ENCODE results near the gene ATG7. TPM values are rescaled to one million over a fixed set of nuclear protein-coding genes. Genes with fewer than 3 reads are reported as not detected.

The ATG7 gene
- total RNA-seq, 2 experiments from 2014 or later: 36.8 to 40.0 TPM

DNA sequence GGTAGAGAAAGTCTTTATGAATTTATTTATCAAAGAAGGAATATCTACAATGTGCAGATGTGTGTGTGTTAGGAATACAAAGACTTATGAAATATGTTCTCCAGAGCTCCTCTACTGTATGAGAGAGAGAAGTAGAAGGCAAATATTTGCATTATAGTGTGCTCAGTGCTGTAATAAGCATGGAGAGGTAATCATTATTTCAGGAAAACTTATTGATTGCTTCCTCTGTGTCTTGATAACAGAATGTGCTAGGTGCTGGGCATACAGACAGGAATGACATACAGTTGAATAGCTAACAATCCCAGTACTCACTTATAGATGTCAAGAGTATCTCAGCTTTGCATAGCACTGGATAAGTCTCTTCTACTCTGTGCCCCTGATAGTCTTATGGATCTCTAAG, 30.2 kb downstream of the ATG7 start:
- ChIA-PET POLR2A (no interaction called here), CTCF (interaction anchor here (1.1 to 2.3 kb wide), 3 partner anchors 32 to 64 kb away, joined by 3 to 7 read pairs (median 3); no protein-coding TSS in a partner anchor)
- H3K36me3 Mint-ChIP-seq (ENCODE audit: low read depth): peaks cover 67% of the 10 kb centered on the region
- H3K27ac Mint-ChIP-seq: no peak overlapping the region
- ATAC-seq: no peak
- H3K4me3 Mint-ChIP-seq: no peak overlapping the region
- no peaks in the 10 kb centered on the region for H3K27me3 Mint-ChIP-seq (ENCODE audit: low read depth)
- DNase-seq: no peak
- H3K4me1 Mint-ChIP-seq (ENCODE audit: low read depth): peaks cover 41% of the 10 kb centered on the region
- no peaks in the 10 kb centered on the region for H3K9me3 Mint-ChIP-seq (ENCODE audit: insufficient read depth)

DNA sequence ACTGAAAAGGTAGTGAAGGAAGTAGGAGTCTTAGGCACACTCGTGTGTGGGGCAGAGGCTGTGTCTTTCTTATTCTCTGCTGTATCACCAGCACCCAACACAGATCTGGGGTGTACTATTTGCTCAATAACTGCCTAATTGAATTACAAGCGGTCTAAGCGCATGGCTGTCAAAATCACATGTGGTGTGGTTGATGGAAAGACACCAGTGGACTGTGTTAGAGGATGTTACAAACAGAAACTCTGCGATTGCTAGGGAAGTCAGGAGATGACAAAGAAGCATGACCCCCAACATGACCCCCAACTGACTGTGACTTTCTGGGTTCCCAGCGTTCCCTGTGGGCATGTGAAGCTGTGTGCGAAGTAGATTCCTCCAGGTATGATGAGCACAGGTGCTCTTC, 32.0 kb downstream of the ATG7 start:
- Mint-ChIP-seq H3K4me3 (no peak overlapping the region), H3K4me1 (ENCODE audit: low read depth) (peaks cover 43% of the 10 kb centered on the region), H3K27me3 (ENCODE audit: low read depth) (no peaks in the 10 kb centered on the region), H3K9me3 (ENCODE audit: insufficient read depth) (no peaks in the 10 kb centered on the region), H3K36me3 (ENCODE audit: low read depth) (peaks cover 72% of the 10 kb centered on the region), H3K27ac (no peak overlapping the region)
- CTCF ChIA-PET: no interaction called here
- DNase-seq (no peak), ATAC-seq (no peak)
- POLR2A ChIA-PET: no interaction called here

DNA sequence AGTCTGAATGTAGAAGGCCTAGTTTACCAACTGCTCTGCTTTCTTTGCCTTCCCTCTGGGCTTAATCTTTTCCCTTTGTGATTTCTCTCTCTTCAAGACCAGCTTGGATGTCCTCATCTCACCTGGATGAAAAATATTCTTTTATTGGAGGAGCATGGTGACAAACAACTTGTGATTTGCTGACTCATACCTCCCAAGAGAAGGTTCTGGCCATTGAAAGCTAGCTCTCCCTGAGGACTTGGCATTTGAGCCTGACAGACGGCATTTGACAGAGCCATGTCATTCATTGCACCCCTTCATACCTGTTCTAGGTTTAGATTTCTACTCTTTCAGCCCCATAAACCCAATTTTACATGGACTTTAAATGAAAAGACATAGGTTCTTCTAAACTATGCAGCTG, 33.3 kb downstream of the ATG7 start:
- Mint-ChIP-seq H3K27ac (no peak overlapping the region), H3K36me3 (ENCODE audit: low read depth) (peaks cover 70% of the 10 kb centered on the region), H3K9me3 (ENCODE audit: insufficient read depth) (no peaks in the 10 kb centered on the region), H3K4me1 (ENCODE audit: low read depth) (peaks cover 39% of the 10 kb centered on the region), H3K27me3 (ENCODE audit: low read depth) (no peaks in the 10 kb centered on the region), H3K4me3 (no peak overlapping the region)
- POLR2A ChIA-PET: interaction anchor here (1.5 kb wide), 1 partner anchor 18 kb away, joined by 3 read pairs; no protein-coding TSS in a partner anchor
- CTCF ChIA-PET: interaction anchor here (1.1 to 2.5 kb wide), 4 partner anchors 9 to 69 kb away, joined by 4 to 18 read pairs (median 6); no protein-coding TSS in a partner anchor
- ATAC-seq (no peak), DNase-seq (no peak)

DNA sequence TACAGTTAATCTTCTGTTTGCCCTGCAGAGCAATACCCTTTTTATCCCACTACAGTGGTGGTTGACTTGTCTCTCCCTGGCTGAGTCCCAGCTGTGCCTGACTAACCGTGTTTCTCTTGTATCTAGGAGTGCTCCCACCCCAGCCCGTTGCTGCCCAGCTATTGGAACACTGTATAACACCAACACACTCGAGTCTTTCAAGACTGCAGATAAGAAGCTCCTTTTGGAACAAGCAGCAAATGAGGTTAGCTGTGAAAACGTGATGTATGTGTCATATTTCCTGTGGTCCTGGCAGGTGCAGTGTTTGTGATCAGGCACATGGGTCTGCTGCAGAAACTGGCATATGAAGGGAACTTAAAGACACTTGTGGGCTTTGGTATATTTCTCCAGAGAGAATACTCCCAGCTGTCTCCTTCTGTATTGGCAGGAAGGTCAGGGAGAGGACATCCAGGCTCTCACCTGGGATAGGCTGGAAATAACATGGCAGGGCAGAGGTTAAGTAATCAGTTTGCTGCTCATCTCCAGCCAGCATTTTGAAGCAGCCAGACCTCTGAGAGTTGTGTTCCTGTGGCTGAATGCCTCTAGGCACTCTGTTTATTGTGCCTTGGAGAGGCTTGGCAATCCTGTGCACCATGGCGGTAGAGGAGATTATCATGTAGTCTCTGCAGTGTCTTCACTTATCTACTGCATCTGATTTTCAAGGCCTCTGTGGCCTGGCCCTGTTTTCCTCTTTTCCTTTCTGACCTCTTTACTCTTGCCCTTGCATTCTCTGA, 34.8 kb downstream of the ATG7 start:
- no peaks in the 10 kb centered on the region for H3K9me3 Mint-ChIP-seq (ENCODE audit: insufficient read depth)
- peak overlapping the region; percentile 83 for H3K27ac Mint-ChIP-seq
- CTCF ChIA-PET: interaction anchor here (0.8 to 2.5 kb wide), 6 partner anchors 10 to 81 kb away, joined by 3 to 18 read pairs (median 6); partner anchors contain the start of gene ATG7
- H3K27me3 Mint-ChIP-seq (ENCODE audit: low read depth): no peaks in the 10 kb centered on the region
- H3K4me3 Mint-ChIP-seq: no peak overlapping the region
- peak; percentile 89 for ATAC-seq
- H3K4me1 Mint-ChIP-seq (ENCODE audit: low read depth): peaks cover 29% of the 10 kb centered on the region
- DNase-seq: peak; percentile 59
- H3K36me3 Mint-ChIP-seq (ENCODE audit: low read depth): peaks cover 67% of the 10 kb centered on the region
- POLR2A ChIA-PET: interaction anchor here (1.5 to 2.0 kb wide), 3 partner anchors 16 to 34 kb away, joined by 3 to 10 read pairs (median 8); partner anchors contain the start of gene ATG7

DNA sequence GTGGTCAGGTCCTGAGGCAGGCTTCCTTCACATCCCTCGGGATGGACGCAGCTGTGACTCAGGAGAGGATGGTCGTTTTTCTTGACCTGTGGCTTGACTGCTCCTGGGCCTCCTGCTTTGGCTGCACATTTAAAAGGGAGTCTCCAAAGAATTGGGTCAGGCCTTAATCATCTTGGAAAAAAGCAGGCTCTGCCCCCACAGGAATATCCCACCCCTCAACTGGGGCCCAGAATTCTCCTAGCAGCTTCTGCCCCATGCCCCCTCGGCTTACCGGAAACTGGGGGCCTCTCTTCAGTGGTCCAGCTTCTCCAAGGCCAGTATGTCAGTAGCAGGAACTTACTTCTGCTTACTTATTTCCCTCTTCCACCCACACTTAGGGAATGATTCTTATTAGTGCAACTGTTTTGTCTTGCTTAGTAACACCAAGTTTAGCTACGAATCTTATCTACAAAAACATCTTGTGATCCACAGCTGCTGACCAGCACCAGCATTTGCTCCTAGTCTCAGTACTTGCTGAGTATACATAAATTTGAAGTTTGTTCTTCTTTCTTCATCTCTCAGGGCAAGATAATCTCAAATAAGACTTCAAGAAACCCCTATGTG, 35.7 kb downstream of the ATG7 start:
- POLR2A ChIA-PET: interaction anchor here (1.9 to 2.0 kb wide), 2 partner anchors 19 to 35 kb away, joined by 8 to 10 read pairs; partner anchors contain the start of gene ATG7
- Mint-ChIP-seq H3K9me3 (ENCODE audit: insufficient read depth) (no peaks in the 10 kb centered on the region), H3K27me3 (ENCODE audit: low read depth) (no peaks in the 10 kb centered on the region), H3K36me3 (ENCODE audit: low read depth) (peaks cover 61% of the 10 kb centered on the region), H3K27ac (peak overlapping the region; percentile 83), H3K4me1 (ENCODE audit: low read depth) (peaks cover 29% of the 10 kb centered on the region), H3K4me3 (no peak overlapping the region)
- CTCF ChIA-PET: interaction anchor here (2.9 kb wide), 1 partner anchor 27 kb away, joined by 6 read pairs; no protein-coding TSS in a partner anchor
- no peak for DNase-seq
- no peak for ATAC-seq

DNA sequence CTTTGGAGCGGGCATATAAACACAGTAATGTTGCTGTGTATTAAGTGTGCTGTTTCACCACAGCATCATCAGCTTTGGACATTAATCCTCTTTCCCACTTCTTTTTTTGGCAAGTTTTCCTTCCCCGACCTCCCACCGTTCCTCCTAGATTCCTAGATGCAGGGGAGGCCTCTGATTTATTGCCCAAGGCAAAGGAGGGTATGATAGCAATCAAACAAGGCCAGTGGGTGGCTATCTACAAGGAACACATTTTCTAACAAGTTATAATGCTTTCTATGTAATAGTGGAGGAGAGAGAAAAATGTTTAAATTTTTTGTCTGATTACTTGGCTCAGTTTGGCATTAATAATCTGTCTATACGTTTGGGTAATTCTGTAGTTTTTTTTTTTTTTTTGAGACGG, 38.1 kb downstream of the ATG7 start:
- ChIA-PET POLR2A (no interaction called here), CTCF (interaction anchor here (1.2 to 2.9 kb wide), 2 partner anchors 23 to 24 kb away, joined by 3 to 6 read pairs; no protein-coding TSS in a partner anchor)
- no peak for DNase-seq
- H3K36me3 Mint-ChIP-seq (ENCODE audit: low read depth): peaks cover 59% of the 10 kb centered on the region
- peaks cover 24% of the 10 kb centered on the region for H3K4me1 Mint-ChIP-seq (ENCODE audit: low read depth)
- no peaks in the 10 kb centered on the region for H3K9me3 Mint-ChIP-seq (ENCODE audit: insufficient read depth)
- no peaks in the 10 kb centered on the region for H3K27me3 Mint-ChIP-seq (ENCODE audit: low read depth)
- no peak for ATAC-seq
- H3K4me3 Mint-ChIP-seq: no peak overlapping the region
- H3K27ac Mint-ChIP-seq: no peak overlapping the region

DNA sequence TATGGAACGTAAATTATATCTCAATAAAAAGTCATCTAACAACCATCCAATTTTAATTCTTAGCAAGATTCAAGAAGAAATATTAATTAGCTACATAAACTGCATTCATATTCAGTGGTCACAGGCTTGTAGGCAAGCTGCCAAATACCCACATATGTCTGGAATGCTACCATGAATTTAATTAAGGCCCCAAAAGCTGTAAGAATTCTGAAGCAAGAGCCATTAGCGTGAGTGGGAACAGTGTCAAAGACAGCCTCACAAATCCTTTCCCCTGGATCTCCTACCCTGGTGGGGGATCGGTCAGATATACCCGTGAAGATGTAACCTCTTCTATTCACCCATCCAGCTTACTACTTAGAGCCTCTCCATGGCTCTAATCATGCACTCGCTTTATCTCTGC, 40.0 kb downstream of the ATG7 start:
- H3K4me3 Mint-ChIP-seq: no peak overlapping the region
- no peak overlapping the region for H3K27ac Mint-ChIP-seq
- no peaks in the 10 kb centered on the region for H3K27me3 Mint-ChIP-seq (ENCODE audit: low read depth)
- peaks cover 6% of the 10 kb centered on the region for H3K4me1 Mint-ChIP-seq (ENCODE audit: low read depth)
- ATAC-seq (no peak), DNase-seq (no peak)
- peaks cover 59% of the 10 kb centered on the region for H3K36me3 Mint-ChIP-seq (ENCODE audit: low read depth)
- ChIA-PET CTCF (interaction anchor here (1.6 kb wide), 1 partner anchor 11 kb away, joined by 4 read pairs; no protein-coding TSS in a partner anchor), POLR2A (no interaction called here)
- H3K9me3 Mint-ChIP-seq (ENCODE audit: insufficient read depth): no peaks in the 10 kb centered on the region

DNA sequence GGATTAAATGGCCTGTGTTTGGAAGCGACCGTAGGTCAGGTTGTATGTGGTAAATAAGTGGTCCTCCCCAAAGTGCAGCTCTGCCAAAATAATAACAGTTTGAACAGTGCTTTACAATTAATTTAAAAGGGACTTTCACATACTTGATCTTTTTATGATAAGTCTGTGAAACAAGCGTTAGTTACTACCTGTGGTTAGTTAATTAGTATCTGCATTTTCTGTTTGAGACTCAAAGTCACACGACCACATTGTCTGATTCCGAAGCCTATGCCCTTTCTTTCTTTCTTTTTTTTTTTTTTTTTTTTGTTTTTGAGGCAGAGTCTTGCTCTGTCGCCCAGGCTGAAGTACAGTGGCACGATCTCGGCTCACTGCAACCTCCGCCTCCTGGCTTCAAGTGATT, 45.1 kb downstream of the ATG7 start:
- no peaks in the 10 kb centered on the region for H3K4me1 Mint-ChIP-seq (ENCODE audit: low read depth)
- ATAC-seq: no peak
- ChIA-PET CTCF (no interaction called here), POLR2A (no interaction called here)
- H3K9me3 Mint-ChIP-seq (ENCODE audit: insufficient read depth): no peaks in the 10 kb centered on the region
- no peak overlapping the region for H3K27ac Mint-ChIP-seq
- DNase-seq: no peak
- peaks cover 59% of the 10 kb centered on the region for H3K36me3 Mint-ChIP-seq (ENCODE audit: low read depth)
- no peaks in the 10 kb centered on the region for H3K27me3 Mint-ChIP-seq (ENCODE audit: low read depth)
- no peak overlapping the region for H3K4me3 Mint-ChIP-seq

DNA sequence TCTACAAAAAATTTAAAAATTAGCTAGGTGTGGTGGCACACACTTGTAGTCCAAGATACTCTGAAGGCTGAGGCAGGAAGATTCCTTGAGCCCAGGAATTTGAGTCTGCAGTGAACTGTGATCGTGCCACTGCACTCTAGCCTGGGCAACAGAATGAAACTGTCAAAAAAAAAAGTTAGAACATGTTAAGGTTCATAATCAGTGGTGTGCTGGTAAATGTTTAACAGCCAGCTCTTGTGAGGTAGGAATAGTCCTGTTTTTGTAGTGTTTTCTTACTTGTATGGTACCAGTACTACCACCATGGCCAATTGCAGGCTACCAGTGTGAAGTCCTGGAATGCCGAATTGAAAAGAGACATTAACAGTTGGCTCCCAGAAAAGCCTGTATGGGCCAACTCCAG, 50.7 kb downstream of the ATG7 start:
- no peaks in the 10 kb centered on the region for H3K4me1 Mint-ChIP-seq (ENCODE audit: low read depth)
- no peaks in the 10 kb centered on the region for H3K27me3 Mint-ChIP-seq (ENCODE audit: low read depth)
- DNase-seq (no peak), ATAC-seq (no peak)
- no peak overlapping the region for H3K4me3 Mint-ChIP-seq
- no peaks in the 10 kb centered on the region for H3K9me3 Mint-ChIP-seq (ENCODE audit: insufficient read depth)
- ChIA-PET CTCF (interaction anchor here (0.8 to 1.6 kb wide), 4 partner anchors 10 to 87 kb away, joined by 3 to 4 read pairs (median 3); no protein-coding TSS in a partner anchor), POLR2A (interaction anchor here (0.6 to 1.6 kb wide), 2 partner anchors 17 to 134 kb away, joined by 3 to 4 read pairs; no protein-coding TSS in a partner anchor)
- no peak overlapping the region for H3K27ac Mint-ChIP-seq
- H3K36me3 Mint-ChIP-seq (ENCODE audit: low read depth): peaks cover 32% of the 10 kb centered on the region

DNA sequence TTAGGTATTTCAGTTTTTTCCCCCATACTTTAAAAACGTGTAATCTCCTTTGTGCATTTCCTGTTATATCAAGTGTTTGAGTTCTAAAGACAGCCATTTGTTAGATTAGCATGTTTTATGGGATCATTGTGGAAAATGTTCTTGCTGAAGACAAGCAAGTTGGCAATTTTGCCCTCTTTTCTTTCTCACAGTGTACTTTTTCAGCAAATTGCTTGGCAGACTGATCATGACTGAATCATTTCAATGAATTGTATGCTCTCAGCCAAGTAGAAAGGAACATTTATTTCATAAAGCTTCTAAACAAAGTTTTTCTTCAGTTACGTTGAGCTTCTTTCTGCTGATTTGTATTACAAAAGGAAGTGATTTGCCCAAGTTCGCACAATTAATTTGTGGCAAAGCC, 51.6 kb downstream of the ATG7 start:
- ATAC-seq (no peak), DNase-seq (no peak)
- peaks cover 25% of the 10 kb centered on the region for H3K36me3 Mint-ChIP-seq (ENCODE audit: low read depth)
- H3K4me1 Mint-ChIP-seq (ENCODE audit: low read depth): no peaks in the 10 kb centered on the region
- no peak overlapping the region for H3K27ac Mint-ChIP-seq
- ChIA-PET CTCF (interaction anchor here (0.8 to 1.6 kb wide), 5 partner anchors 11 to 88 kb away, joined by 3 to 8 read pairs (median 3); no protein-coding TSS in a partner anchor), POLR2A (interaction anchor here (1.1 to 1.6 kb wide), 3 partner anchors 10 to 35 kb away, joined by 3 to 4 read pairs (median 4); no protein-coding TSS in a partner anchor)
- H3K27me3 Mint-ChIP-seq (ENCODE audit: low read depth): no peaks in the 10 kb centered on the region
- H3K4me3 Mint-ChIP-seq: no peak overlapping the region
- H3K9me3 Mint-ChIP-seq (ENCODE audit: insufficient read depth): no peaks in the 10 kb centered on the region

DNA sequence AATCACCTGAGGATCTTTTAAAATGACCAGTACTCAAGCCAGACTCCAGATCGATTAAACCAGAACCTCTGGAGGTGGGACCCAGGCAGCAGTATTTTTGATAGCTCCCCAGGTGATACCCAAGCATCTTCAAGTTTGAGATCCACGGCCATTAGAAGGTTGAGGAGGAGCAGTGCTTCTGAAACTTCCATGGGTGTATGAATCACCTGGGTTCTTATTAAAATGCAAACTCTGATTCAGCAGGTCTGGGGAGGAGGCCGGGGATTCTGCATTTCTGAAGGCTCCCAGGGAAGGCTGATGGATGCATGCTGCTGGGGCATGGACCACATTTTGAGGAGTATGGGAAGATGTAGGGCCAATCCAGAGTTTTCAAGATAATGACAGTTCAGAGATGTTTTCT, 55.4 kb downstream of the ATG7 start:
- H3K9me3 Mint-ChIP-seq (ENCODE audit: insufficient read depth): no peaks in the 10 kb centered on the region
- H3K36me3 Mint-ChIP-seq (ENCODE audit: low read depth): peaks cover 10% of the 10 kb centered on the region
- no peaks in the 10 kb centered on the region for H3K4me1 Mint-ChIP-seq (ENCODE audit: low read depth)
- ChIA-PET CTCF (interaction anchor here (1.3 kb wide), 1 partner anchor 14 kb away, joined by 3 read pairs; no protein-coding TSS in a partner anchor), POLR2A (interaction anchor here (1.9 kb wide), 1 partner anchor 55 kb away, joined by 5 read pairs; the partner anchor contains the start of gene ATG7)
- H3K27me3 Mint-ChIP-seq (ENCODE audit: low read depth): no peaks in the 10 kb centered on the region
- DNase-seq (no peak), ATAC-seq (no peak)
- H3K27ac Mint-ChIP-seq: no peak overlapping the region
- H3K4me3 Mint-ChIP-seq: no peak overlapping the region
